ENCODE data around the gene CKS2.

DNA sequence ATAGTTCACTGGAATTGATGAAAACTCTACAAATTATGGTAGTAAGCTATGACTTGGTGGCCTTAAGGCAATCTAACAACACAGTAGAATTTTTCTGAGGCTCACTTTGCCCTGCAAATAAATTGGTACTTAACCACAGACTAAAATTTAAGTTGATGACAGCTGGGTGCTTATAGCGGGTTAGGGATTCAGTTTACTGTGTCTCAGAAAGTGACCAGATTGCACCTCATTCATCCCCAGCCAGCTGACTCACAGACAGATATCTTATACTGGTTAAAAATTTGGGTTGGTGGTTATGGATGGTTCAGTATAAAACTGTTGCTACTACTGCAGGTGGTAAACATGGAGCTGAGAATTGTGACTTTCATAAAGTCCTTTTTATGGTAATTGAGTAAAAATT lies 2.8 kb downstream of the CKS2 start:
- TF ChIP-seq CTCF (IDR thresholded peaks at IDR 0.05) (no peak), POLR2AphosphoS5 (IDR thresholded peaks at IDR 0.05) (no peak)
